Effector memory CD8-positive, alpha-beta T cell (primary cell): Measurements from ENCODE around the gene ARHGAP18.
A peak's percentile ranks its signal among the peaks of the same experiment; 100 is the strongest.
"Not testable (repeated sequence)": the region's sequence is repeated elsewhere in the genome, so short reads cannot be mapped to it uniquely, and the experiment has no call there.

Source experiments
- ATAC-seq: fragments of 150-1000 bp; cut with Tn5 transposase; replicated peaks from 2 replicates; pipeline ENCODE4 v1.10.0; 2021; ENCODE audit warnings: mild to moderate bottlenecking, moderate library complexity
- DNase-seq, 3 experiments: peaks; one replicate each; pipeline ENCODE4 v3.0.0; 2021
- H3K27ac Mint-ChIP-seq, 2 donors: one replicate each; pipeline ENCODE4 v1.8.0; 2022; ENCODE audit warnings: mild to moderate bottlenecking in 2 of 2, mixed read lengths in 2 of 2, moderate library complexity in 2 of 2
- H3K27me3 Mint-ChIP-seq, 2 donors: one replicate each; pipeline ENCODE4 v1.8.0; 2022; ENCODE audit warnings: mixed read lengths in 2 of 2
- H3K36me3 Mint-ChIP-seq: one replicate; pipeline ENCODE4 v1.8.0; 2022; ENCODE audit warnings: mild to moderate bottlenecking, moderate library complexity, mixed read lengths; ENCODE audit not compliant: insufficient read depth
- H3K4me1 Mint-ChIP-seq, 2 donors: one replicate each; pipeline ENCODE4 v1.8.0; 2022; ENCODE audit warnings: low read depth in 2 of 2, mixed read lengths in 2 of 2
- H3K4me3 Mint-ChIP-seq, 2 donors: one replicate each; pipeline ENCODE4 v1.8.0; 2022; ENCODE audit warnings: mild to moderate bottlenecking in 2 of 2, mixed read lengths in 2 of 2, moderate library complexity in 2 of 2
- H3K9me3 Mint-ChIP-seq, 2 donors: one replicate each; pipeline ENCODE4 v1.8.0; 2022; ENCODE audit warnings: mixed read lengths in 2 of 2

ARHGAP18 gene

DNA sequence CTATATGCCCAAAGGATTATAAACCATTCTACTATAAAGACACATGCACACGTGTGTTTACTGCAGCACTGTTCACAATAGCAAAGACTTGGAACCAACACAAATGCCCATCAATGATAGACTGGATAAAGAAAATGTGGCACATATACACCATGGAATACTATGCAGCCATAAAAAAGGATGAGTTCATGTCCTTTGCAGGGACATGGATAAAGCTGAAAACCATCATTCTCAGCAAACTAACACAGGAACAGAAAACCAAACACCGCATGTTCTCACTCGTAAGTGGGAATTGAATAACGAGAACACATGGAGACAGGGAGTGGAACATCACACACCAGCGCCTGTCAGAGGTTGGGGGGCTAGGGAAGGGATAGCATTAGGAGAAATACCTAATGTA, 135.4 kb downstream of the ARHGAP18 start:
- not testable (repeated sequence) for H3K27me3 Mint-ChIP-seq, DNase-seq, H3K27ac Mint-ChIP-seq, H3K4me1 Mint-ChIP-seq, H3K9me3 Mint-ChIP-seq, H3K4me3 Mint-ChIP-seq, ATAC-seq, H3K36me3 Mint-ChIP-seq

DNA sequence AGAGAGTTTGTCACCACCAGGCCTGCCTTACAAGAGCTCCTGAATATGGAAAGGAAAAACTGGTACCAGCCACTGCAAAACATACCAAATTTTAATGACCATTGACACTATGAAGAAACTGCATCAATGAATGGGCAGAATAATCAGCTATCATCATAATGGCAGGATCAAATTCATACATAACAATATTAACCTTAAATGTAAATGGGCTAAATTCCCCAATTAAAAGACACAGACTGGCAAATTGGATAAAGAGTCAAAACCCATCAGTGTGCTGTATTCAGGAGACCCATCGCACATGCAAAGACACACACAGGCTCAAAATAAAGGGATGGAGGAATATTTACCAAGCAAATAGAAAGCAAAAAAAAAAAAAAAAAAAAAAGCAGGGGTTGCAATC, 139.0 kb downstream of the ARHGAP18 start:
- DNase-seq, H3K9me3 Mint-ChIP-seq, ATAC-seq, H3K4me1 Mint-ChIP-seq, H3K4me3 Mint-ChIP-seq, H3K27ac Mint-ChIP-seq, H3K36me3 Mint-ChIP-seq, H3K27me3 Mint-ChIP-seq: not testable (repeated sequence)

DNA sequence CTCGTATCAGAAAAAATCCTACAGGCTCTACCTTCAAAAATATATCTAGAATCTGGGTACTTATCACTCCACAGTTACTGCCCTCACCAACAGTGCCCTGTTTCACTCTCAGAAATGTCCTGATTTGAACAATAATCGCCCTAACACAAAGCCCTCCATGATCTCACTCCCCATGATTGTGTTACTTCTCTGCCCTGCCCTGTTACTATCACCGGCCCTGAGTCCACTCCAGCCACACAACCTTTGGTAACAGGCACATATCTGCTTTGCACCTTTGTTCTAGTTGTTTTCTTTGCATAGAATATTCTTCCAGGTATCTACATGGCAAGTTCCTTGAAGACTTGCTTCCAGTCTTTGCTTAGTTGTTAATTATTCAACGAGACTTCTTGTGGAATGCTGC, 142.0 kb downstream of the ARHGAP18 start:
- ATAC-seq (no peak), DNase-seq (no peak)
- no peaks in the 10 kb centered on the region for H3K4me1 Mint-ChIP-seq
- H3K4me3 Mint-ChIP-seq, result no peak overlapping the region
- H3K9me3 Mint-ChIP-seq, result peaks cover 0 to 2% of the 10 kb centered on the region in 2 donors
- H3K27me3 Mint-ChIP-seq, result no peaks in the 10 kb centered on the region
- no peak overlapping the region for H3K27ac Mint-ChIP-seq
- H3K36me3 Mint-ChIP-seq, result no peaks in the 10 kb centered on the region

DNA sequence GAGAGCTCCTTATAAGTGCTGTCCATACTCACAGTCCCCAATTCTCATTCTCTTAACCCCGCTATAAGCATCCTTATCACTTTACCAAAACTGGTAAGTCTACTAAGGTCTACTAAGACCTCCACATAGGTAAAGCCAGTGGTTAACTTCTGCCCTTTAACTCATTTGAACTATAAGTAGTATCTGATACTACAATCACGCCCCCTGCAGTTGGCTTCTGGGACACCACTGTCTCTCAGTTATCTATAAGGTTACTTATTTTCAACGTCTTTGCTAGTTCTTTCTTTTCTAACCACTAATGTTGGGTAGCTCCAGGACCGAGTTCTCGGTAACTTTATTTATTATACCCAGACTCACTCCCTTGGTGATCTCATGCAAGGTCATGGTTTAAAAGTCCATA, 142.6 kb downstream of the ARHGAP18 start:
- H3K9me3 Mint-ChIP-seq, result peaks cover 0 to 2% of the 10 kb centered on the region in 2 donors
- H3K27me3 Mint-ChIP-seq, result no peaks in the 10 kb centered on the region
- no peaks in the 10 kb centered on the region for H3K4me1 Mint-ChIP-seq
- H3K27ac Mint-ChIP-seq, result no peak overlapping the region
- peak in 2 of 3 experiments; percentile 6 for DNase-seq
- no peak for ATAC-seq
- no peak overlapping the region for H3K4me3 Mint-ChIP-seq
- H3K36me3 Mint-ChIP-seq, result no peaks in the 10 kb centered on the region

DNA sequence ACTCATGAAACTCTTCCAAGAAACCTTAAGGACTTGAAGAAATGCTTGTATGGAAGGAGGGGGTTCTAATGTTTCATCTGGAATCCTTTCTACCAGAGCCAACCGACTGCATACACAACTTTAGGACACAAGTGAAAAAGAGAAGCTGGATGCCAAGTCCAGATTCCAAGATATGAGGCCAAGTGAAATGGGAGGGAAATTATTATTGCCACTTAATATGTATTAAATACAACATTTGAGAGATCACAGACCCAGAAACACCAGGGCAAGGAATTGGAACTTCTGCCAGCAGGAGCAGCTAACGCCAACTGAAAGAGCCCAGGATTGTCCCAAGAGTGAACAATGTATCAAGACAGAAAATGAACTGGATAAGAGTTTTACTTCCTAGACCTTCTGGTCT, 144.2 kb downstream of the ARHGAP18 start:
- Mint-ChIP-seq H3K27ac (no peak overlapping the region), H3K36me3 (no peaks in the 10 kb centered on the region), H3K27me3 (no peaks in the 10 kb centered on the region), H3K9me3 (no peaks in the 10 kb centered on the region), H3K4me1 (no peaks in the 10 kb centered on the region), H3K4me3 (no peak overlapping the region)
- ATAC-seq (no peak), DNase-seq (no peak)

DNA sequence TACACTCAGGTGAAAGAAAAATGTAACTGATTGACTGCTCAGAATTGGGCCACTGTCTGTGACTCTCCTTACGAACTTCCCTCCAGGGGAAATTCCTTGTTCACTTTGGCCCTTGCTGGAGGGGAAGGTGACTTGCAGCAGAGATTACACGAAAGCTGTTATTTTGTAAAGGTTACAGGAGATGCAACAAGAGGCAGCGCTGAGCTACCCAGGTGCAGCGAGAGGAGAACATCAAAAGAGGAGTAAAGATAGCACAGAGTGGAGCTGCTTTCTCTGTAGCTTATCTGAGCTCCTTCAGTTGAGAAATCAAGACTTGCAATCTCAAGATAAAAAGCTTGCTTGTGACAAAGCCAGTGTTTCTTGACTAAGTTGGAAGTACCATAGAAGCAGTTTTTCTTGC, 144.6 kb downstream of the ARHGAP18 start:
- Mint-ChIP-seq H3K27me3 (no peaks in the 10 kb centered on the region), H3K4me3 (no peak overlapping the region), H3K27ac (no peak overlapping the region), H3K9me3 (no peaks in the 10 kb centered on the region), H3K36me3 (no peaks in the 10 kb centered on the region), H3K4me1 (no peaks in the 10 kb centered on the region)
- DNase-seq (no peak), ATAC-seq (no peak)

DNA sequence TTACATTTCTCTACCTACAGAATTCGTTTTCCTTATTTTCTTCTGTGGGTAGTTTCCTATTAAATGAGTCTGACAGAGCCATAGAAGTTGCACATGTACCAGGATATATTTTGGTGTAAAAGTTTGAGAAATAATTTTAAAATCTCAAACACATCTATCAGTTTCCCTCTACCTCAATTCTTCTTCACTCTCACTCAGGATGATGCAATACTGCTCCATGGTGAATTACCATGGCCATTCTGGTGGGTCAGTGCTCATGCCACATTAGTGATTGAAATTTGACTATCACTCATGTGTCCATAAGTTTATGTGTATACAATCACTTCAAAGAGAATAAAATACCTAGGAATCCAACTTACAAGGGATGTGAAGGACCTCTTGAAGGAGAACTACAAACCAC, 151.7 kb downstream of the ARHGAP18 start:
- Mint-ChIP-seq H3K4me3 (no peak overlapping the region), H3K4me1 (no peaks in the 10 kb centered on the region), H3K9me3 (no peaks in the 10 kb centered on the region), H3K27ac (no peak overlapping the region), H3K36me3 (no peaks in the 10 kb centered on the region), H3K27me3 (no peaks in the 10 kb centered on the region)
- no peak for DNase-seq
- no peak for ATAC-seq

DNA sequence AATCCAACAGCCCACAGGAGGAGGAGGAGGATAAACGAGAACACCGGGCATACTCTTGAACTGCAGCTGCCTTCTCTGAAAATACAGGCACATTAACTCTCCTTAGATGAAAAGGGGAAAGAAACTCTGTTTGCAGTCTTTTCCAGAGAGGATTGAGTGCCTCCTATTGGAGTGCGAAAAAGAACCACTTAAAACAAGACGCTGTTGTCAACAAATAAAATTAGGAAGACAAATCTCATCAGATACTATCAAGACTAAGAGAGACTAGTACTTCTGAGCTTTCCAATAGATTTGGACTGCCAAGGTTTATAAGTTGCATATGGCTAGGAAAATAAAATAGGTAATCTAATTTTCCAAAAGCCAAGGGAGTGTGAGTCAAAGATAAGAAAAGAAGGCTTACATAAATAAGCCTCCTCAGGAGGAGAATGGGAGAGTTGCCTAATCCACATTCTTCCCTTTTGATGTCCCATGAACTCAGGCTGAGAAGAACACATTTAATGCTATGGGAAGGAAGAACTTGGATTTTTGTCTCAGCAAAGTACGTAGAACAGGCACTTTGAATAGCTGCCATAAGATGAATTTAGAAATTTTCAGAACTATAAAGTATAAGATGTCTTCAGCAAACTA, 154.7 kb downstream of the ARHGAP18 start:
- DNase-seq (no peak), ATAC-seq (no peak)
- no peaks in the 10 kb centered on the region for H3K9me3 Mint-ChIP-seq
- H3K4me3 Mint-ChIP-seq, result no peak overlapping the region
- H3K4me1 Mint-ChIP-seq, result no peaks in the 10 kb centered on the region
- no peaks in the 10 kb centered on the region for H3K36me3 Mint-ChIP-seq
- H3K27ac Mint-ChIP-seq, result no peak overlapping the region
- no peaks in the 10 kb centered on the region for H3K27me3 Mint-ChIP-seq

DNA sequence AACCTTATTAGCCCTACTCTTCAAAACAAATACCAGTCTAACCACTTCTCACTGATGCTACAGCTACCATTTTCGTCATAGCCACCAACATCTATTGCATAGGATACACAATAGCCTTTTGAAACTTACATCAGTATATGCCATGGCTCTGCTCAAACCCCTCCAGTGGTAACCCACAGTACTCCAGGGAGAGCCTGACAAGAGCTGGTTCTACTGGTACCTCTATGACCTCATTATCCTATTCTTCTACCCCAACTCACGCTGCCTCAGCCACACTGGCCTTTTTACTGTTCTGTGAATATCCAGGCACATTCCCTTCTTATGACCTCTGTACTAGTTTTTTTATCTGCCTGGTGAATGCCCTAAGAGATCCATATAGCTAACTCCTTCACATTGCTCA, 157.6 kb downstream of the ARHGAP18 start:
- ATAC-seq, result no peak
- H3K4me1 Mint-ChIP-seq, result no peaks in the 10 kb centered on the region
- no peaks in the 10 kb centered on the region for H3K27me3 Mint-ChIP-seq
- H3K27ac Mint-ChIP-seq, result no peak overlapping the region
- no peaks in the 10 kb centered on the region for H3K36me3 Mint-ChIP-seq
- H3K4me3 Mint-ChIP-seq, result no peak overlapping the region
- DNase-seq, result no peak
- no peaks in the 10 kb centered on the region for H3K9me3 Mint-ChIP-seq

DNA sequence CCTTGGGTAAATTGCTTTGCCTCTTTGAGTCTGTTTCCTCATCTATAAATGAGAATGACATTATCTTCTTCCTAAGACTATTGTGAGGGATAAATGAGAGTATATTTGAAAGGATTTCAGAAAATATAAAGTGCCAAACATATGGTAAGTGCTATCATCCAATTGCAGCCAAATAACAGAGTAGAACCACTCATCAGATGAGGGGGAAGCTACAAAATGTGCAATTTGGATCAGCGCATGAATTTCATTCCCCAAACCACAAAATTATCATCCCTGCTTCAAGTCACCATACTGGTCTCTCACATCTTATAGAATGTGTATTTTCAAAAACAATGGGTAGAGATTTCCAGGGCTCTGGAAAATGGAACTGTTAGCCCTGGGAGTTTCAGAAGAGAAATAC, 158.5 kb downstream of the ARHGAP18 start:
- Mint-ChIP-seq H3K27me3 (no peaks in the 10 kb centered on the region), H3K27ac (no peak overlapping the region), H3K4me1 (no peaks in the 10 kb centered on the region), H3K4me3 (no peak overlapping the region), H3K36me3 (no peaks in the 10 kb centered on the region), H3K9me3 (no peaks in the 10 kb centered on the region)
- DNase-seq (no peak), ATAC-seq (no peak)

DNA sequence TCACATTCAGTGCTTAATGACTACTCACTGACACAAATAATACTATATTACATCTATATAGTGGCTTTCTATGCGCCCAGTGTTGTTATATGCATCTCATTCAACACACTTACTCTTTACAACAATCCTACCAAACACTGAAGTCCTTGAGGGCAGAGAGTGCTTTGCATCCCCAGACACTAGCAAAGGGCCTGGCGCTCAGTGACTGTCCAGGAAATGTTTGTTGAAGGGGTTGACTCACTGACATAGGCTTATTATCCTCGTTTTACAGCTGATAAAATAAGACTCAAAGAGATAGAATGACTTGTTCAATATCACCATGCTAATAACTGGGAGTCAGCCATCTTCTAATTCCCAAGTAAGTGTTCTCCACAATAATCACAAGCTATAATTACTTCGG, 163.3 kb downstream of the ARHGAP18 start:
- H3K9me3 Mint-ChIP-seq, result no peaks in the 10 kb centered on the region
- no peak for DNase-seq
- no peaks in the 10 kb centered on the region for H3K27me3 Mint-ChIP-seq
- no peaks in the 10 kb centered on the region for H3K36me3 Mint-ChIP-seq
- H3K4me3 Mint-ChIP-seq, result no peak overlapping the region
- H3K4me1 Mint-ChIP-seq, result no peaks in the 10 kb centered on the region
- no peak overlapping the region for H3K27ac Mint-ChIP-seq
- no peak for ATAC-seq

DNA sequence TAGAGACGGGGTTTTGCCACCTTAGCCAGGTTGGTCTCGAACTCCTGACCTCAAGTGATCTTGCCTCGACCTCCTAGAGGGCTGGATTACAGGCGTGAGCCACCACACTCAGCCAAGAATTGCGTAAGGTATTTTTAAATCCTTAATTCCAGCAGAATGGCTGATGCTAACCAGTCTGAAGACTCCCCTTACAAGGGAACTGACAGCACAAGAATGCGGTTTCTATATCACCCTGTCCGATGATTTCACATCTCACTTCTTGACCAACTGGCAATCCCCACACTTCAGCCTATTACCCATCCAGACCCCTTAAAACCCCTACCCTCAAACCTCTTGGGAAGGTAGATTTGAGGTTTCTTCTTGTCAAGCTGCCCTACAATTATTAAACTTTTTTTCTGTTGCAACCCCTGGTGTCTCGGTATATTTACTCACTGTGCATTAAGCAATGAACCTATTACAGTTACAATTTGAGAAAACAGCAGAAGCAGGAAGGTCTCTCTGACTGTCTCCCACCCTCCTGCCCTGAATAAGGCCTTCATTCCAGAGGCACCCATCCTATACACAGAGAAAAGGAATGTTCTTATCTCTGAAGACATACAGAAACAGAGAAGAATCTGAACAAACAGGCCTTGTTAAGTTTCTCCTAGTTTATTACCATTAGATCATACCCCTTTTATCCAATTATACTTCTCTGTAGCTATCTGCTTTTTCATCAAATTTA, 164.9 kb downstream of the ARHGAP18 start:
- ATAC-seq (no peak), DNase-seq (no peak)
- Mint-ChIP-seq H3K27me3 (no peaks in the 10 kb centered on the region), H3K9me3 (no peaks in the 10 kb centered on the region), H3K4me1 (no peaks in the 10 kb centered on the region), H3K36me3 (no peaks in the 10 kb centered on the region), H3K27ac (no peak overlapping the region), H3K4me3 (no peak overlapping the region)

DNA sequence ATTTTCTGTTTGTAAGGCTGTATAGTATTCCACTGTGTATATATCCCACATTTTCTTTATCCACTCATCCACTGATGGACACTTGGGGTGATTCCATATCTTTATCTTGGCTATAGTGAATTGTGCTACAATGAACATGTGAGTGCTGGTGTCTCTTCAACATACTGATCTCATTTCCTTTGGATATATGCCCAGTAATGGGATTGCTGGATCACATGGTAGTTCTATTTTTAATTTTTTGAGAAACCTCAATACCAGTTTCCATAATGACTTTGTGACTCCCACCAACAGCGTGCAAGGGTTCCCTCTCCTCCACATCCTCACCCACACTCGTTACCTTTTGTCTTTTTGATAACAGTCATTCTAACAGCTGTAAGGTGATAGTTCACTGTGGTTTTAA, 166.0 kb downstream of the ARHGAP18 start:
- DNase-seq (no peak), ATAC-seq (no peak)
- H3K9me3 Mint-ChIP-seq, result no peaks in the 10 kb centered on the region
- H3K4me3 Mint-ChIP-seq, result no peak overlapping the region
- H3K27ac Mint-ChIP-seq, result no peak overlapping the region
- H3K36me3 Mint-ChIP-seq, result no peaks in the 10 kb centered on the region
- no peaks in the 10 kb centered on the region for H3K27me3 Mint-ChIP-seq
- no peaks in the 10 kb centered on the region for H3K4me1 Mint-ChIP-seq

DNA sequence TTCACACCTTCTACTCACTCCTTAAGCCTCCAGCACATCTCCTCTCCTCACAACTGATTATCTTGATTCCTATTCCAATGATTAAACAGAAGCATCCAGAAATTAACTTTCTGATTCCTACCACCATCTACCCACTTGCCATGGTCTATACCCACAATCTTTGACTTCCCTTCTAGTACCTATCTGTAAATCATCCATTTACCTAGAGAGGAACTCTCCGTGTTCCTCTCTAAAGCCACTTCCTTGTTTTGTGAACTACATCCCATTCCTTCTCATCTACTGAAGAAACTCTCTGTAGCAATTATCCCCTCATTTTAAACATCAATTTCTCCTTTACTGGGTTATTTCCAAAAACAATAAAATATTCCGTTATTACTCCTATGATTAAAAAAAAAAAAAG, 167.3 kb downstream of the ARHGAP18 start:
- DNase-seq (no peak), ATAC-seq (no peak)
- Mint-ChIP-seq H3K36me3 (no peaks in the 10 kb centered on the region), H3K9me3 (no peaks in the 10 kb centered on the region), H3K4me3 (no peak overlapping the region), H3K27ac (no peak overlapping the region), H3K27me3 (no peaks in the 10 kb centered on the region), H3K4me1 (no peaks in the 10 kb centered on the region)
